ENCODE measurements around the gene CCDC85A. TPM values are rescaled to one million over a fixed set of nuclear protein-coding genes. Genes with fewer than 3 reads are reported as not detected.

Gene CCDC85A
- total RNA-seq, 2 donors from 2014 or later: 2.5 to 4.9 TPM

DNA sequence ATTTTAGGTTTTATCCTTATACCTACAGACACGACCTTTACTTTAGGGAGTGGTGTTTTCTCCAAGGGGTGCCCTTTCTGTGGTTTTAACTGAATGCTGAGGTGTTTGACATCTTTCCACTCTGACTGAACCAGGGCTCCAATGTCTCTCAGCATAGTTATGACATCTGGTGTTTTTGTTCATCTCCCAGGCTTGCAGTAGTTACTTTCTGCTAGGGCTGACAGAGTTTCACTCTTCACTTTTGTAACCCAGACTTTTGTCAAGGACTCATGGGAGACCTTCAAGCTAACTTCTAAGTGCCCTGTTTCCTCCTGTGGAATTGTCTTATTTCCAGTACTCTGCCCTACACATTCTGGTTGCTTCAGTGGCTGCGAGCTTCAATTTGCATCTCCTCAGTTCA lies 103.1 kb downstream of the CCDC85A start:
- no peak for DNase-seq
- ATAC-seq: no peak
- intact Hi-C loops (cut with DNase I): loop anchor here in 1 of 2 donors (10.0 kb wide), 1 partner anchor 1208 kb away; no protein-coding TSS in a partner anchor

DNA sequence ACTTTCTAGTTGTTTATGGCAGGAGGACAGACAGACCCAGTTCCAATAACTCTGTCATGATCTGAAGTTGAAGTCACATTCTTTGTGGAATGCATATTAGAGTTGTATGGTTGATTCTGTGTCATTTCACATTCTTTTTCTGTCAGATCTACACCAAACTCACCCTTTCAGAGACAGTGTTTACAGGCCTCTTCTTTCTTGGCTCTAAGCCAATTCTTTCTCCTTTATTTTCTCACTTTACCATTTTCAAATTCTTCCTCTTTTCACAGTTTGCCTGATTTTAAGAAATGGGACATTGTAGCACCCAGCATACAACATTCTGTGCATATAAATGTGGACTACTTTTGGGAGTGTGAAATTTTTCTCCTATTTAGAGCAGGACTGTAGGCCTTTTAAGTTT lies 103.7 kb downstream of the CCDC85A start:
- ATAC-seq (no peak), DNase-seq (no peak)
- intact Hi-C loops (cut with DNase I): loop anchor here in 1 of 2 donors (10.0 kb wide), 1 partner anchor 1207 kb away; no protein-coding TSS in a partner anchor

DNA sequence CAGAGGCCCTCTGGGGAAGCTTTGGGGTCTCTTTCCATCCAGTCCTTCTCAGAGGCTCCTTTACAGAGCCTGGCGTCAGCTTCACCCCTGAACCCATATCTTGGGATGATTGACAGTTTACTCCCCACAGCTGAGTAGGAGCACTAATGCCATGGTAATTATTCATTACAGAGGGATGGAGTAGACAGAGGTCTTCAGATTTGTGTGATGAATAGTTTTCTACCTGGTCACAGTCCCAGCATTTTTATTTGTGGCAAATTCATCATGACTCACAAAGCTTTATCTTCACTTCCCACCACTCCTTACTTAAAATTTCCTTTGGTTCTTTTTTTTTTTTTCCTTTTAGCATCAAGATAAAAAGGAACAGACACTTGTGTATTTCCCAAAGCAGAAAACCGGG lies 104.2 kb downstream of the CCDC85A start:
- ATAC-seq (peak in 1 of 2 donors; percentile 88), DNase-seq (no peak)
- intact Hi-C loops (cut with DNase I): loop anchor here in 1 of 2 donors (2.0 to 10.0 kb wide), 2 partner anchors 461 to 1207 kb away; no protein-coding TSS in a partner anchor

DNA sequence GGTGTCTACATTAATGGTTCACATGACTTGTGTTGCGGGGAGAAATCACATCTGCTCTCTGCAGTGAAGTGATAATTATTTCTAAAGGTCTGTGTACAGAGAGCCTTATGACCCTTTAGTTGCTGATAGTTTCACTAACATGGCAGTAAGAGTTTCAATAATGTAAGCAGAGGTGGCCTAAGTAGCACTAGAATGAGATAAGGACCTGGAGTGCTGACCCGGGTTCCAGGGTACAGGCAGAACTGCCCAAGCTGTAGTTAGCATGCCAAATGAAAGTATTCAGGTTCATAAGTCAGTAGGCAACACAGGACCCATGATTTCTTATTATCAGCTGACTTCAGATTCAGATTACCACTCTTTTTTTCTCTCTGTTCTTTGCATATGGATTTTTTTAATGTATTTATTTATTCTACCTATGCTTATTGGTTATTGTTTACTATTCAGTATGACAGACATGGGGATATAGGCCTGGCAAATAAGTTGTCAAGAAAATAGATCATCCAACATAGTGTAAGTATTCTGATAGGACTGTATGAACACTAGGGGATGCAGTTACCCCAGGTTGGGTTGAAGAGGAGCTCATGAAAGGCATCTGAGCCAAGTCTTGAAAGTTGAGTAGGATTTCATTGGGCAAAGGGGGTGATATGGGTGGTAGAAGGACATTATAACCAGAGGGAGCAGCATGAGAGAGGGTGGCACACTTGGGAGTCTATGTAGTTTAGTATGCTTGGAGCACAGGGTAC lies 105.2 kb downstream of the CCDC85A start:
- DNase-seq: no peak
- intact Hi-C loops (cut with DNase I): loop anchor here in 1 of 2 donors (2.0 to 10.0 kb wide), 2 partner anchors 460 to 1206 kb away; no protein-coding TSS in a partner anchor
- ATAC-seq: no peak

DNA sequence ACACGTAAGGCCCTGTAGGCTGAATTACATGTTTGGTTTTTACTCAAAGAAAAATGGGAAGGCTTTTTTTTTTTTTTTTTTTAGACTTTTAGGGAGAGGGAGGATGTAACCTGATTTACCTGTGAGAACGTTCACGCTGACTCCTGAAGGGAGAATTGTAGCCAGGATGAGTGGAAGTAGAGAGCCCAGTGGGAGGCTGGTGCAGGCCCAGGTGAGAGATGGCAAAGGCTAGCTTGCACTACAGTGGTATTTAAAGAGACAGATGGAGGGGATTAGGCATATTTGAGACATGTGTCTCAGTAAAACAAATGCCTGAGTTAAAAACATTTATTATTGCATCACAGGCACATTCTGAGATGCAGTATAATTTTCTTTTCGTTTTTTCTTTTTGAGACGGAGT lies 107.9 kb downstream of the CCDC85A start:
- intact Hi-C loops (cut with DNase I): no loop called here
- no peak for ATAC-seq
- no peak for DNase-seq

DNA sequence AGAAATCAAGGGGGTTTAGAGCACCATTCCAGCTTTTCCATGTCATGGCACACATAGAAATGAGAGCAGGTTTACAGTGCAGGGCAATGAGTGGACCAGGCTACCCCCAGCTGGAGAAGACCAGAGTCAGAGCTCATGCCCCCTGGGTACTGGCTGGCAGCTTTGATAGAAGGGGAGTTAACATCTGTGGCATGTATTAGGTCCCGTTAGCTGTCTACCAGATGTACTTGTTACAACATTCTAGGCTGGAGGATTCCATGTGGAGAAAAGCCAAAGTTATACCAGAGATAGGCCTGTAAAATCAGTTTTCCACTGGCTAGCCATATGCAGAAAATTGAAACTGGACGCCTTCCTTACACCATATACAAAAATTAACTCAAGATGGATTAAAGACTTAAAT lies 109.2 kb downstream of the CCDC85A start:
- no peak for ATAC-seq
- intact Hi-C loops (cut with DNase I): no loop called here

DNA sequence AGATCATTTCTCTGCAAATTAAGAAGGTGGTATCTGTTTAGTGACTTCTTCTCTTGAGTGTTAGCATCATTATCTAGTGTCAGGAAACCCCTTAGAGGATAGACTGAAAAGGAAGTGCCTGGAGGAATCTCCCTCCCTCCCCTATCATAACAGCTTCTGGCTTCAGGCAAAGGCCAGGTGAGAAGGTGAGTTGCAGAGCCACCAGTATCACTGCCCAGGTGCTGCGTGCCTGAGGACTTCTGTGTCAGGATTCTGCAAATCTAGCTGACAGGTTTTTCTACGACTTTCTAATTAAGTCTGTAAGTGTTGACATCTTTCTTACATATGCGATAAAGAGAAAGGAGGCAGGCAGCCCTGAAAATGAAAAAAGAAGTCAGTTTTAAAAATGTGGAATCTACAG lies 111.9 kb downstream of the CCDC85A start:
- ATAC-seq: no peak
- DNase-seq: no peak
- intact Hi-C loops (cut with DNase I): no loop called here

More for the DNA sequence above, 109.2 kb downstream of the CCDC85A start:
- DNase-seq: no peak

DNA sequence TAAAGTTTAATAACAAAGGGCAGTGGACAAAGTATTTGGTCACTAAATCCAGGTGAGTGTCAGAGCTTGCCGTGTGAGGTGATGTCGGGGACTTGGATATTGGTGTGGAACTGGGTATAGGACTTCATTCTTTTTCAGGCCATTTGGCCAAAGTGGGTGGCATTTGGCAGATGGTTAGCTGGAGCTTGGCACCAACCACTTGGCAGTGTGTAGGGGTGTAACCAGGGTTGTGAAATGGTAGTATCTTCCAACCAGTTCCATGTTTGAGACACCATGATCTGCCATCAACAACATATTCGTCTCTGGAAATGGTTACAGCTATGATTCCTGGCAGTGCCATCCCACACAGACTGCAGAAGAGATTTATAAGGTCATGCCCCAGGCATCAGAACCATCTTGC lies 113.9 kb downstream of the CCDC85A start:
- intact Hi-C loops (cut with DNase I): no loop called here
- DNase-seq (no peak), ATAC-seq (no peak)

DNA sequence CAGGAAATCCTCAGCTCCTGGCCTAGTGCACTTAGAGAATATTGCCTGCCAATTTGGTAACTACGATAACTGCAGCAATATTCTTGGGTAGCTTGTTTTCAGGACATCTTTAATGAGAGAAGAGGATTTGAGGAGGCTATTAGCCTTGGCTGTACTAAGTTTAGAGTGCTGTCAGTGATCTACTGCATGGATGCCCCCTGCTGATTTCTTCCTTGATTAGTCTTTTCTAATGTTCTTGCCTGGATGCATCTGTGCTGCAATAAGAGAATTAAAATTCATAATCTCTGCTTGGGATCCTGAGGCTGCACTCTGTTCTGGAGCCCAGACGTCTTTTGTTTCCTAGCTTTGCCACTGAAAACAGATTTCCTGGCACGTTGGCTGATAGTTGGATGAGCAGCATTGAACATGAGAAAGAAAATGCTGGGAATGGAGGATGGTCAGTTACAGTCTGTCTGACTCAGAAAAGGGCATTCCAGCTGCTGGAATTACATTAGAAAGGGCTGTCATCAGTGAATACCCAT lies 115.4 kb downstream of the CCDC85A start:
- DNase-seq (no peak), ATAC-seq (no peak)
- intact Hi-C loops (cut with DNase I): no loop called here

DNA sequence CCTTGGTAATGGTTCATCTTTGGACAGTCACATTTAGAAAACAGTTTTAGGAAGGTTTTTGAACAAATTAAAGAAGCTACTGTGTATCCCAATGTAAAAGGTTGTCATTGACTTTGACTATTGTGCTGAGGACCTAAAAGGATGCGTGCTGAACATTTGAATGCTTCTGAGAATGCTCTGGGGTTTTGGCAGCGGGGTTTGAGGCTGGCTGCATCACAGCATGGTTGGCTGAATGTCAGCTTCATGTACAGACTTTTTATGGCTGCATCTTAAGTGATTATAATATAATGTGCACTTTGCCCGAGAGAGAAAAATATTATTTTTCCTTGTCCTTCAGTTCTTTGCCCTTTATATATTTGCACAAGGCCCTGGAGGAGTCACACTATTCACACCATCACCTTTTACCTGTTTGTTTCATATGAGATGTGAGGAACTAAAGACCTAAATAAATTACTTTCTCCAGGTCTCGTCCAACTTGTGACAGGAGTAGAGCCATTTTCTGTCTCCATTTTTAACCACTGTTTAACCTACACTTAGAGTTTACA lies 125.9 kb downstream of the CCDC85A start:
- ATAC-seq (no peak), DNase-seq (no peak)
- intact Hi-C loops (cut with DNase I): no loop called here

DNA sequence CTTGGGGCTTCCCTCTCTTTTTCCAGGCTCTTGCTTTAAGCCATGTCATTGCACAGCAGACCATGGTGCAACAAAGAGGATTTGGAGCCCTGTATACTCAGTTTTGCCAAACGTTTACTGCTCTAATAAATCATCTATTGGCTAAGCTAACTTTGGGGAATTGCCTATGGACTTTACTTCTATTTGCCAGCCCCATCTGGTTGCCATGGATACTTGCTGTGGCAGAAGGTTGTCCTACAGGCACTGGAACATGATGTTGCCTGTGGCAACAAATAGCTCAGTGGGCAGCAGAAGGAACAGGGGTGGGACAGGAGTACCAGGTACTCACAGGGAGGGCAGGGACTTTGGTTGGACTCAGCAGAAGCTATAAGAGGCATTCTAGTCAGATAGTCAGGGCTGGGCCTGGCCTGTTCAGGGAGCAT lies 129.7 kb downstream of the CCDC85A start:
- no peak for DNase-seq
- intact Hi-C loops (cut with DNase I): no loop called here
- ATAC-seq: no peak

DNA sequence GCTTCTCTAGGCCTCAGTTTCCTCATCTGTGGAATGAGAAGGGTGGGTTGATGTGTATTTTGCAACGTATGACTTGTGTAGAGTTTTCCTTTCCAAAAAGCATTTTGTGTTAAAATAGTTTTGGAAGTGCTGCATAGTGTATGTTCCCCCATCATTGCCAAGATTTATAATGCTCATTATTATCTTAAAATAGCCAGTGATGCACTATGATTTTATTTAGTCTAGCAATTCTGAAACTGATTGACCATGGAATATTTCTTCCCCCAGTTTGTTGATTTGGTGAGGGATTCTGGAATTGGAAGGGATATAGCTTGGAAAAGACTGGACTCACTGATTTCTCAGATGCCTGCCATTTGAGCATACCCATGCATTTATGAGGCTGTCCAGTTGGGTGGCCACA lies 130.6 kb downstream of the CCDC85A start:
- intact Hi-C loops (cut with DNase I): no loop called here
- no peak for ATAC-seq
- DNase-seq: no peak

DNA sequence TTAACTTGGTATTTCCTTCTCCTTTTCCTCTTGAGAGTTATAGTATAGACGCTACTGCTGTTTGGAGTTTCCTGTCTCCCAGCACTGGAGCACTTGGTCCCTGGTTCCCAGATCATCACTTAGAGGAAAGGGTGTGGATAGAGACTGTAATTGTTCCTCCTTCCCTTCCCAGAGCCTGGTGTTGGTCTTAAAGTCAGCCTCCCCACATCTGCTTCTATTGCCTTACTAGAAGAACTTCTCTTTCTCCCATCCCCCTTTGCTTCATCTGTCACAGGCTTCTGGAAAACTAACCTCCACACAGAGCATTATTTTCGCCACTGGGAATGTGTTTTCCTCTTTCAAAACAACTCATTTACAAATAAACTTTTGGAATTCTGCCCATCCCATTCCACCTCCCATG lies 131.0 kb downstream of the CCDC85A start:
- DNase-seq (no peak), ATAC-seq (peak; percentile 41 to 77)
- intact Hi-C loops (cut with DNase I): no loop called here

DNA sequence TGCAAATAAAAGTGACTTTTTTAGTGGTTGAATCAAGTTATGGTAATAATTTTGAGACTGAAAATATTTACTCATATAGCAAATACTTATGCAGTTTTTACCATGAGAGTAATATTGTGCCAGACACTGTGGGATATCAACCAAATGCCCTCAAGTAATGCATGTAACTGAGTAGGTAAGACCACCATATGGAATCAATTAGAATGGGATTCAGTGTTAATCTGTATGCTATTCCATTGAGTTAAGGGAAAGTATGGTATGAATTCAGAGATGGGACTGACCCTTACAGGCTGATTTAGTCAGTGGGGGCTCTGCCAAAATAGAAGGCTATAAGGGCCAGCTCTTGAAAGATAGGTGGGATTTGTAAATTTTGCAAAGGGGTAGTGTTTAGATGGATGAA lies 131.6 kb downstream of the CCDC85A start:
- no peak for DNase-seq
- intact Hi-C loops (cut with DNase I): no loop called here
- no peak for ATAC-seq

DNA sequence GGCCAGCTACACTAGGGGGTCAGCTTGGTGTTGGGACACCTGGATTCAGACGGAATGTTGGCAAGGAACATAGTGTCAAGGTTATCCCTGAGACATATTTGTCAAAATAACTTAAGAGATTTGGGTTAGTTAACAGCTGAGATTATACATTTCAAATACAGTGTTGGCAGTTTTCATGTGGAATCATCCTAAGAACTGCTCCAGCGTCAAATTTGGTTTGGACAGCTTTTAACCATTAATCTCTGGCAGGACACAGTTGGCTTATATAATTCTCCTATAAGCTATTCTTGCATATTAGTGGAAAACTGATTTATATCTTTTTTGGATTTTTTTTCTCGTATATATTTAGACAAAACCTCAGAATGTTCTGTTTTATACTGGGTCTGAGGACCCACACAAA lies 132.2 kb downstream of the CCDC85A start:
- ATAC-seq: no peak
- intact Hi-C loops (cut with DNase I): no loop called here
- DNase-seq: no peak

DNA sequence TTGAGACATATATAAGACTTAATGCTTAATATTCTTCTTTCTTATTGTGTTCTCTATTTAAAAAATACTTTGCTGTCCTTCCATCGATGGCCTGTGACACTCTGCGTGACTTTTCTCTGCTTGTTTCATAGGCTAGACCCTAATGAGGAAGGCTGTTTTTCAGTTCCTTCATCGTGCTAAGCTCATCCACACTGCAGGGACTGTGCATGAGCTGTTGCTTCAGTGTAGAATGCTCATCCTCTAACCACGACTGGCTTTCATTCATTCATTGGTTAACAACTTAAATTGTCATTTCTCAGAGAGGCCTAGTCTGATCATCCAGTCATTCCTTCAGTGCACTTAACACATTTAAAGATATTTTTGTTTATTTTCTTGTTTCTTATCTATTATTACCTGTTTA lies 134.4 kb downstream of the CCDC85A start:
- ATAC-seq: no peak
- DNase-seq: no peak
- intact Hi-C loops (cut with DNase I): no loop called here

DNA sequence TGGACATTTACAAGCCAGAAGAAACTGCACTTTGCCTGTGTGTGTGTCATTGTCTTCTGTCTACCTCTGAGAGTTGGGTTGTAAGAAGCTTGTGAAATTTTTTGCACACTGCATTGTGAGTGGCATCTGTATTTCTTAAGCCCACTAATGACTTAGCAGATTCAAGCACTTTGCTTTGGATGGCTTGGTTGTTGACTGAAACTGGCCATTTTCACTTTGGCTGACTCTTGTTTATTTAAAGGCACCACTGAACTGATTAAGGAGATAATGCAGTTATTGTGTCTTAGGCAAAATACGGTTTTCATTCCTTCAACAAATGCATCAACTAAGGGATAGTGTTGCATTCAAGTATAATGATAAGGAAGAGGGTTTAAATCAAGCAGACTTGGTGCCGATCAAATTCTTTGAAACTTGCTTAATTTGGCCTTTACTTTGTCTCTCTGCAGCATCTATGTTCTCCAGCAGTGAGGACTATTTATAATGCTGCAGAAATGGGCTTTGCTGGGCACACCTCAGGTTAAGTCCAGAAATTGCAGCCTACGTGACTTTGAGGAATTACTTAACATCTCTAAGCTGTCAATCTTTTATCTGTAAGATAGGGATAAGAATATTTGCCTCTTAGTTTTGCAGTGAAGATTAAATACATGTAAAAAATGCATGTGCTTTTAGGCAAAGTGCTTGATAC lies 142.0 kb downstream of the CCDC85A start:
- DNase-seq (no peak), ATAC-seq (peak in 1 of 2 donors; percentile 50)
- intact Hi-C loops (cut with DNase I): no loop called here

DNA sequence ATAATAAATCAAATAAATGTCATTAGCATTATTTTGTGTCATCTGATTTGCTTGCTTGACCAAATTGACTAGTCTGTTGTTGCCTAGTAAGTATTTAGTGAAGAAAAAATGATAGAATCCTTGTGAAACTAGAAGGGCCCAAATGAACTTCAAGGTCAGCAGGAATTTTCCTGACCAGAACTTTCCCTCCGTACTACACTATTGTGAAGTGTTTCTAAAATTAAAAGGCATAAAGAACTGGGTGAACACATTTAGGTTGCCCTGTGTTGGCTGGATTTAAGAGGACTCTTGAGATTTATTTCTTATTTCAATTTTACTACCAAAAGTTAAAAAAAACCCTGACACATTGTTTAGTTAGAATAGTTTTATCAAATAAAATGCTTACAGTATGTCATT lies 142.6 kb downstream of the CCDC85A start:
- ATAC-seq (peak in 1 of 2 donors; percentile 72), DNase-seq (no peak)
- intact Hi-C loops (cut with DNase I): no loop called here

DNA sequence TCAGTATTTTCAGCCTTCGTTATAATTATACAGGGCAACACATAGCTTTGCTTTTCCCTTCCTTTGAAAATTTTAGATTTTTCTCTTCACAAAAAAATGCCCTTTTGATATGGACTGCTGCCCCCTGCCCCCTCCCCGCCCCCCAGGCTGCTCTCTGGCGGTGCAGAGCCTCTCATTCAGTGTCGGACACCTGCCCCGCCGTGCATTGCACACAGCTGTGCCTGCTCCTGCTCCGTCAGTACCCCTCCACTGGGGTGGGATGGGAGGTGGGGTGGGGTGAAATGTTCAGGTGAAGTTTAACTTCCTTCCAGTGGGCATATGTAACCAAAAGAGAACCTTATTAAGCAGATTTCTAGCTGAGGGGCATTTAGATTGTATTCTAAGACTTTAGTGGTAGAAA lies 148.0 kb downstream of the CCDC85A start:
- intact Hi-C loops (cut with DNase I): no loop called here
- no peak for ATAC-seq
- no peak for DNase-seq

DNA sequence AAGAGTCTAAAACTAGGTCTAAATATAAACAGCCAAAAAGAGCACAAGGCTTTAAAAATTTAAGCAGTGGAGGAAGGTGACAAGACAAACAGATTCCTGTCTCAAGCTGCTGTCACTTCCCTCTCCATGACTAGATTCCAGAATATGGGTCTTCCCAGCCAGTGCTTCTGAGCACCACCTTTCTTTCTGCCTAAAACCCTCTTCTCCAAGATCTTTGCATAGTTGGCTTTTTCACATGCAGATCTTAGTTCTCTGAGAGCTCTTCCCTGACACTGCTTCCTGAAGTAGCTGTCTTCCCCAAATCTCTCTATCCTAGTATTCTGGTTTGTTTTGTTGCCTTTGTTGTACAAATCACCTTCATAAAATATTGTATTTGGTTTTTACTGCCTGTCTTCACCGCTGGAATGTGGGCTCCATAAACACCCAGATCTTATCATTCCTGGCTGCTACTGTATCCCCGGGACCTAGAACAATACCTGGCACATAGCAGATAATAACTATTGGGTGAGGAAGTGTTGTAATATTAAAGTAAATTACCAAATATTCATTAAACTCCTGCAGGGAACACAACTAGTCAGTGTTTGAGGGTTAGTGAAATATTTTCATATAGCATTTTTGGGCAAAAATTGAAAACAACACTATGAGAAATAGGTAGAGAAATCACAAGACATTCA lies 150.2 kb downstream of the CCDC85A start:
- DNase-seq: no peak
- intact Hi-C loops (cut with DNase I): no loop called here
- no peak for ATAC-seq
